IMR-90 (cell line): ENCODE data around the gene VAT1L. TPM values are rescaled to one million over a fixed set of nuclear protein-coding genes. Genes with fewer than 3 reads are reported as not detected.

Experiments
- ATAC-seq: fragments of 200-7000 bp; cut with Tn5 transposase; 2 replicates; pipeline ENCODE4 v1.9.1; 2020; ENCODE audit warnings: low read depth, mild to moderate bottlenecking, moderate library complexity
- BruUV-seq: library from RNA; stranded (reverse); fragments of 400-500 nt; replicated peaks from 2 replicates; lab custom pipeline; 2021; lab: Mats Ljungman, UMichigan
- CTCF ChIA-PET: fragments of 300-600 bp; formaldehyde crosslinking; extraction: SDS; loops from one replicate; lab custom pipeline; 2021; ENCODE audit warnings: antibody characterized with exemption; lab: Yijun Ruan, JAX
- POLR2A ChIA-PET: fragments of 300-600 bp; sonication (Branson Sonifier 250); formaldehyde crosslinking; loops from one replicate; lab custom pipeline; 2022; ENCODE audit warnings: antibody characterized with exemption; ENCODE audit not compliant: unreplicated experiment; lab: Charles Lee
- DNase-seq: peaks from one replicate; pipeline ENCODE4 v3.0.0; 2013
- H2AFZ ChIP-seq: replicated peaks from 2 replicates; pipeline ENCODE3; 2013; ENCODE audit warnings: low read length, mild to moderate bottlenecking; ENCODE audit not compliant: poor library complexity
- H2AK5ac ChIP-seq: 2 replicates; pipeline ENCODE4 v1.6.1; 2013; ENCODE audit warnings: low read depth, low read length, inconsistent platforms
- H2AK9ac ChIP-seq: replicated peaks from 2 replicates; pipeline ENCODE3; 2013; ENCODE audit warnings: mild to moderate bottlenecking, low read depth, low read length, moderate library complexity; ENCODE audit not compliant: poor library complexity
- H2BK120ac ChIP-seq: 2 replicates; pipeline ENCODE4 v1.6.1; 2013; ENCODE audit warnings: low read depth, low read length, inconsistent platforms
- H2BK15ac ChIP-seq: 3 replicates; pipeline ENCODE4 v1.6.1; 2013; ENCODE audit warnings: low read depth, low read length, inconsistent platforms
- H2BK20ac ChIP-seq: 2 replicates; pipeline ENCODE4 v1.6.1; 2013; ENCODE audit warnings: low read depth, mild to moderate bottlenecking, inconsistent platforms, low read length, moderate library complexity
- H2BK5ac ChIP-seq: 2 replicates; pipeline ENCODE4 v1.6.1; 2013; ENCODE audit warnings: mild to moderate bottlenecking, low read depth, low read length, inconsistent platforms; ENCODE audit not compliant: poor library complexity, severe bottlenecking
- H3K14ac ChIP-seq: replicated peaks from 2 replicates; pipeline ENCODE4 v1.6.1; 2013; ENCODE audit warnings: low read depth, low read length, inconsistent platforms
- H3K18ac ChIP-seq: 2 replicates; pipeline ENCODE4 v1.6.1; 2013; ENCODE audit warnings: low read depth, low read length, control low read depth
- H3K23ac ChIP-seq: 2 replicates; pipeline ENCODE4 v1.6.1; 2013; ENCODE audit warnings: low read depth, low read length, inconsistent platforms
- H3K27ac ChIP-seq: 2 replicates; pipeline ENCODE4 v1.5.1; 2013; ENCODE audit warnings: mild to moderate bottlenecking, control low read depth, low read length; ENCODE audit not compliant: insufficient read depth
- H3K27me3 ChIP-seq: 2 replicates; pipeline ENCODE4 v1.6.1; 2013; ENCODE audit warnings: low read length; ENCODE audit not compliant: control insufficient read depth, insufficient read depth
- H3K36me3 ChIP-seq: 2 replicates; pipeline ENCODE4 v1.6.1; 2013; ENCODE audit warnings: low read length, mixed read lengths; ENCODE audit not compliant: control insufficient read depth, insufficient read depth
- H3K4ac ChIP-seq: 2 replicates; pipeline ENCODE4 v1.6.1; 2013; ENCODE audit warnings: low read depth, low read length, inconsistent platforms
- H3K4me1 ChIP-seq: 2 replicates; pipeline ENCODE4 v1.6.1; 2013; ENCODE audit warnings: low read length, mixed read lengths; ENCODE audit not compliant: control insufficient read depth, insufficient read depth
- H3K4me2 ChIP-seq: 2 replicates; pipeline ENCODE4 v1.6.1; 2013; ENCODE audit warnings: low read depth, mild to moderate bottlenecking, control low read depth, low read length, moderate library complexity
- H3K4me3 ChIP-seq: 2 replicates; pipeline ENCODE4 v1.5.1; 2013; ENCODE audit warnings: low read depth, mild to moderate bottlenecking, control low read depth, low read length, moderate library complexity; ENCODE audit not compliant: insufficient read depth
- H3K56ac ChIP-seq: 2 replicates; pipeline ENCODE4 v1.6.1; 2013; ENCODE audit warnings: low read length, inconsistent platforms; ENCODE audit not compliant: insufficient read depth; ENCODE audit errors: extremely low read depth
- H3K79me1 ChIP-seq, 2 experiments: 2 replicates each; pipeline ENCODE4 v1.6.1; 2013; ENCODE audit warnings: low read length in 2 of 2, inconsistent platforms in 1 of 2, low read depth in 1 of 2
- H3K9ac ChIP-seq: 2 replicates; pipeline ENCODE4 v1.6.1; 2013; ENCODE audit warnings: low read depth, low read length, control low read depth
- H3K9me1 ChIP-seq: 2 replicates; pipeline ENCODE4 v1.6.1; 2013; ENCODE audit warnings: low read length, inconsistent platforms; ENCODE audit not compliant: insufficient read depth
- H3K9me3 ChIP-seq: 2 replicates; pipeline ENCODE4 v1.6.1; 2013; ENCODE audit warnings: low read length; ENCODE audit not compliant: control insufficient read depth, insufficient read depth
- H4K20me1 ChIP-seq: 2 replicates; pipeline ENCODE4 v1.6.1; 2013; ENCODE audit warnings: low read length, inconsistent platforms; ENCODE audit not compliant: insufficient read depth
- H4K5ac ChIP-seq: 2 replicates; pipeline ENCODE4 v1.6.1; 2013; ENCODE audit warnings: mild to moderate bottlenecking, low read depth, low read length, control low read depth
- H4K8ac ChIP-seq, 2 experiments: 2 replicates each; pipeline ENCODE4 v1.6.1; 2013; ENCODE audit warnings: low read depth in 2 of 2, low read length in 2 of 2, control low read depth in 1 of 2, inconsistent platforms in 1 of 2
- H4K91ac ChIP-seq: 2 replicates; pipeline ENCODE4 v1.6.1; 2013; ENCODE audit warnings: low read depth, low read length, inconsistent platforms; ENCODE audit not compliant: insufficient read depth
- BHLHE40 ChIP-seq: fragments of 150-350 bp; IDR thresholded peaks from 2 replicates; pipeline ENCODE4 v1.6.1; 2016; ENCODE audit warnings: mild to moderate bottlenecking, low read depth, low read length
- CEBPB ChIP-seq: IDR thresholded peaks from 2 replicates; pipeline ENCODE4 v1.6.1; 2012; ENCODE audit warnings: low read depth, low read length, improper control_type of control experiment
- CHD1 ChIP-seq: IDR thresholded peaks from 2 replicates; pipeline ENCODE4 v1.6.1; 2012; ENCODE audit warnings: low read depth, low read length, improper control_type of control experiment
- FOS ChIP-seq: fragments of 150-350 bp; IDR thresholded peaks from 2 replicates; pipeline ENCODE4 v1.6.1; 2016; ENCODE audit warnings: low read depth, low read length
- MXI1 ChIP-seq: IDR thresholded peaks from 2 replicates; pipeline ENCODE4 v1.6.1; 2012; ENCODE audit warnings: low read depth, mild to moderate bottlenecking, low read length, moderate library complexity, borderline replicate concordance
- POLR2A ChIP-seq: IDR thresholded peaks from 2 replicates; pipeline ENCODE4 v1.6.1; 2012; ENCODE audit warnings: mild to moderate bottlenecking, low read depth, low read length
- RCOR1 ChIP-seq: IDR thresholded peaks from 2 replicates; pipeline ENCODE4 v1.6.1; 2012; ENCODE audit warnings: mild to moderate bottlenecking, low read length, improper control_type of control experiment; ENCODE audit not compliant: insufficient replicate concordance
- RFX5 ChIP-seq: IDR thresholded peaks from 2 replicates; pipeline ENCODE4 v1.8.0; 2012; ENCODE audit warnings: low read depth, mild to moderate bottlenecking, low read length, moderate library complexity
- SMC3 ChIP-seq: fragments of 150-350 bp; IDR thresholded peaks from 2 replicates; pipeline ENCODE4 v1.6.1; 2016; ENCODE audit warnings: low read depth, mild to moderate bottlenecking, antibody characterized with exemption, low read length, moderate library complexity
- USF2 ChIP-seq: fragments of 150-350 bp; IDR thresholded peaks from 2 replicates; pipeline ENCODE4 v1.6.1; 2017; ENCODE audit warnings: mild to moderate bottlenecking, antibody characterized with exemption, low read length, low read depth
- WGBS, 2 experiments: methylation state at CpG; one replicate each; pipeline versions ENCODE4 v1.1.5 to v1.1.7; 2013; ENCODE audit warnings: missing lambda C conversion rate in 2 of 2; ENCODE audit not compliant: insufficient read length in 1 of 2; ENCODE audit errors: extremely low coverage in 2 of 2; 5-methylcytosine and 5-hydroxymethylcytosine counted together
- dilution Hi-C: fragments of 300-500 bp; cut with HindIII; formaldehyde crosslinking; loops from one replicate; pipeline ENCODE4 v1.14.3; 2018; ENCODE audit warnings: low sequenced_read_pairs; ENCODE audit not compliant: unreplicated experiment
- in situ Hi-C: fragments of 300-500 bp; cut with MboI; formaldehyde crosslinking; loops from 3 replicates; pipeline ENCODE4 v1.14.3; 2019; ENCODE audit warnings: low sequenced_read_pairs, inconsistent platforms, mixed read lengths
- intact Hi-C: fragments of 100-400 bp; cut with micrococcal nuclease; formaldehyde crosslinking; loops from 2 replicates; pipeline ENCODE4 v1.10.0; 2022
- polyA plus RNA-seq, 3 experiments: library from polyadenylated mRNA; depleted of rRNA; stranded (reverse); fragments of >200 nt; gene quantifications; 2 replicates each; pipeline ENCODE4 v1.2.3, GENCODE V29; 2012; ENCODE audit warnings: low replicate concordance in 1 of 3
- total RNA-seq: library from RNA; depleted of rRNA; stranded (reverse); fragments of >200 nt; gene quantifications from 2 replicates; pipeline ENCODE4 v1.2.3, GENCODE V29; 2012
- TF ChIP-seq, protein P1 (sequence below): fragments of 150-350 bp; IDR thresholded peaks from 2 replicates; pipeline ENCODE4 v1.6.1; 2016; ENCODE audit warnings: low read depth, mild to moderate bottlenecking, low read length, moderate library complexity, borderline replicate concordance
- TF ChIP-seq, protein P2 (sequence below): conservative IDR thresholded peaks from 2 replicates; pipeline ENCODE4 v1.5.1; 2012; ENCODE audit warnings: mild to moderate bottlenecking, low read depth, low read length, improper control_type of control experiment

VAT1L gene
- total and polyA plus RNA-seq, 2 of the 4 experiments (the other 2 are of a cell fraction), result 15.4 to 18.5 TPM

GRCh38 chr16:77995843-77996455, 207.6 kb downstream of the VAT1L start:
- H3K56ac ChIP-seq, result no peak overlapping the region
- ChIA-PET CTCF (no interaction called here), POLR2A (no interaction called here)
- no peak overlapping the region for H3K27ac ChIP-seq
- no peak overlapping the region for H3K4me3 ChIP-seq
- dilution Hi-C loops, result no loop called here
- H2AK9ac ChIP-seq, result no peak overlapping the region
- H4K5ac ChIP-seq, result no peak overlapping the region
- H2BK15ac ChIP-seq, result no peak overlapping the region
- no peak overlapping the region for H2AFZ ChIP-seq
- BruUV-seq, result no TSS peak
- no peak overlapping the region for H4K91ac ChIP-seq
- H3K4me1 ChIP-seq, result peaks cover 3% of the 10 kb centered on the region; the same call in 1 of the 2 replicates
- H3K9me1 ChIP-seq, result no peaks in the 10 kb centered on the region
- no peak overlapping the region for H3K4me2 ChIP-seq
- no CpG with 5 or more reads among the region's 7 CpGs for WGBS, 2 experiments
- H3K36me3 ChIP-seq, result no peaks in the 10 kb centered on the region
- in situ Hi-C loops, result no loop called here
- H2AK5ac ChIP-seq, result no peak overlapping the region
- H4K20me1 ChIP-seq, result no peaks in the 10 kb centered on the region
- peaks cover 13% of the 10 kb centered on the region for H3K9me3 ChIP-seq
- ATAC-seq (no peak), DNase-seq (no peak)
- no peak overlapping the region for H3K18ac ChIP-seq
- H2BK20ac ChIP-seq, result no peak overlapping the region
- TF ChIP-seq CHD1, result no peak
- no peak for TF ChIP-seq POLR2A
- TF ChIP-seq MXI1, result no peak
- TF ChIP-seq, protein P1, sequence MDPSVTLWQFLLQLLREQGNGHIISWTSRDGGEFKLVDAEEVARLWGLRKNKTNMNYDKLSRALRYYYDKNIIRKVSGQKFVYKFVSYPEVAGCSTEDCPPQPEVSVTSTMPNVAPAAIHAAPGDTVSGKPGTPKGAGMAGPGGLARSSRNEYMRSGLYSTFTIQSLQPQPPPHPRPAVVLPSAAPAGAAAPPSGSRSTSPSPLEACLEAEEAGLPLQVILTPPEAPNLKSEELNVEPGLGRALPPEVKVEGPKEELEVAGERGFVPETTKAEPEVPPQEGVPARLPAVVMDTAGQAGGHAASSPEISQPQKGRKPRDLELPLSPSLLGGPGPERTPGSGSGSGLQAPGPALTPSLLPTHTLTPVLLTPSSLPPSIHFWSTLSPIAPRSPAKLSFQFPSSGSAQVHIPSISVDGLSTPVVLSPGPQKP, result no peak
- no peak for TF ChIP-seq CEBPB
- TF ChIP-seq FOS, result no peak
- TF ChIP-seq RFX5, result no peak
- no peak for TF ChIP-seq USF2
- TF ChIP-seq, protein P2, sequence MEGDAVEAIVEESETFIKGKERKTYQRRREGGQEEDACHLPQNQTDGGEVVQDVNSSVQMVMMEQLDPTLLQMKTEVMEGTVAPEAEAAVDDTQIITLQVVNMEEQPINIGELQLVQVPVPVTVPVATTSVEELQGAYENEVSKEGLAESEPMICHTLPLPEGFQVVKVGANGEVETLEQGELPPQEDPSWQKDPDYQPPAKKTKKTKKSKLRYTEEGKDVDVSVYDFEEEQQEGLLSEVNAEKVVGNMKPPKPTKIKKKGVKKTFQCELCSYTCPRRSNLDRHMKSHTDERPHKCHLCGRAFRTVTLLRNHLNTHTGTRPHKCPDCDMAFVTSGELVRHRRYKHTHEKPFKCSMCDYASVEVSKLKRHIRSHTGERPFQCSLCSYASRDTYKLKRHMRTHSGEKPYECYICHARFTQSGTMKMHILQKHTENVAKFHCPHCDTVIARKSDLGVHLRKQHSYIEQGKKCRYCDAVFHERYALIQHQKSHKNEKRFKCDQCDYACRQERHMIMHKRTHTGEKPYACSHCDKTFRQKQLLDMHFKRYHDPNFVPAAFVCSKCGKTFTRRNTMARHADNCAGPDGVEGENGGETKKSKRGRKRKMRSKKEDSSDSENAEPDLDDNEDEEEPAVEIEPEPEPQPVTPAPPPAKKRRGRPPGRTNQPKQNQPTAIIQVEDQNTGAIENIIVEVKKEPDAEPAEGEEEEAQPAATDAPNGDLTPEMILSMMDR, result no peak
- no peak for TF ChIP-seq BHLHE40
- TF ChIP-seq RCOR1, result no peak
- no peak for TF ChIP-seq SMC3
- H3K23ac ChIP-seq, result no peak overlapping the region
- H3K4ac ChIP-seq, result no peak overlapping the region
- no peak overlapping the region for H3K14ac ChIP-seq
- intact Hi-C loops, result no loop called here
- H2BK120ac ChIP-seq, result no peak overlapping the region
- no peaks in the 10 kb centered on the region for H3K27me3 ChIP-seq
- H4K8ac ChIP-seq, result no peak overlapping the region
- H2BK5ac ChIP-seq, result no peak overlapping the region
- no peak overlapping the region for H3K9ac ChIP-seq
- H3K79me1 ChIP-seq, result no peaks in the 10 kb centered on the region
